Thyroid gland (tissue), 4 donors: ENCODE results near the gene FAM228A. TPM values are rescaled to one million over a fixed set of nuclear protein-coding genes. Genes with fewer than 3 reads are reported as not detected.

Experiments used
- DNase-seq, 2 donors: peaks; one replicate each; pipeline ENCODE4 v3.0.0-alpha.2; 2019
- H3K27ac ChIP-seq, 3 donors: fragments of 200-600 bp; sonication (generic); 1 replicate in 2 of 3; 2 replicates in 1 of 3; pipeline ENCODE4 v1.5.1; 2016 to 2019; ENCODE audit warnings: mild to moderate bottlenecking in 1 of 3, moderate library complexity in 1 of 3
- H3K27me3 ChIP-seq: fragments of 200-600 bp; sonication (generic); one replicate; pipeline ENCODE4 v1.5.1; 2019
- H3K36me3 ChIP-seq, 2 donors: fragments of 200-600 bp; sonication (generic); one replicate each; pipeline ENCODE4 v1.5.1; 2016 to 2019
- H3K4me1 ChIP-seq, 2 donors: fragments of 200-600 bp; sonication (generic); one replicate each; pipeline ENCODE4 v1.5.1; 2017 to 2019
- H3K4me3 ChIP-seq, 3 donors: fragments of 200-600 bp; sonication (generic); replicated peaks in 1 of 3; 1 replicate in 2 of 3; 2 replicates in 1 of 3; pipeline ENCODE4 v1.5.1; 2016; ENCODE audit warnings: mild to moderate bottlenecking in 1 of 3
- H3K9me3 ChIP-seq: fragments of 200-600 bp; sonication (generic); one replicate; pipeline ENCODE4 v1.5.1; 2017
- POLR2A ChIP-seq, 2 donors: fragments of 450-650 bp; IDR thresholded peaks; one replicate each; pipeline ENCODE4 v1.6.1; 2017; ENCODE audit warnings: antibody characterized with exemption in 2 of 2, mild to moderate bottlenecking in 2 of 2, moderate library complexity in 1 of 2
- WGBS, 2 donors: methylation state at CpG; one replicate each; pipeline ENCODE4 v1.1.5; 2017; 5-methylcytosine and 5-hydroxymethylcytosine counted together
- intact Hi-C: fragments of 100-400 bp; cut with DNase I; formaldehyde crosslinking; loops from one replicate; pipeline ENCODE4 v1.15.1; 2023
- total RNA-seq, 4 donors: library from RNA; depleted of rRNA; stranded (reverse); fragments of >200 nt; gene quantifications; one replicate each; pipeline ENCODE4 v1.2.3, GENCODE V29; 2016
- TF ChIP-seq, protein P1 (sequence below), 6 experiments: fragments of 200-600 bp in 3 of 6; fragments of 450-650 bp in 3 of 6; sonication (generic) in 3 of 6; IDR thresholded peaks; one replicate each; pipeline ENCODE4 v1.5.1; 2016 to 2019; ENCODE audit warnings: antibody characterized with exemption in 6 of 6, mild to moderate bottlenecking in 2 of 6, inconsistent platforms in 1 of 6, moderate library complexity in 1 of 6

The FAM228A gene
- total RNA-seq, 4 donors from 2014 or later, result 1.3 to 2.0 (median 1.8) TPM

DNA sequence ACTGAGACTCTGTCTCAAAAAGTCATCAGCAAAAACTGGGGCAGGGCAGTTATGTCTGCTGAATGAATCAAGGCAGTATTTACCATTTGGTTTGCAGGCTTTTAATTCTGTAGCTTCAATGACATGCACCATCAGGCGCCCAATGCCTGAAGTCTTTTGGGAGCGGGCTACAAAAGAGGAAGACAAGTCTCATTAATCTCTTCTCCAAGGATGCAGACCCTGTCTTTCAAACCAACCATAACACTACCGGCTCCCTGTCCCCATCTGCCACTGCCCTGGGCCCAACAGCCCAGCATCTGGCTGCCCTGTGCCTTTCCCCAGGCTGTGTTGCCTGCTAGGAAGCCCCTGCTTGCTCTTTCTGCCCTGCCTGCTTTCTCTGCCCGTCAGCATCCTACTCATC is 30.3 kb downstream of the FAM228A start:
- intact Hi-C loops, result no loop called here
- Histone ChIP-seq H3K4me1 (no peaks in the 10 kb centered on the region), H3K36me3 (peaks cover 71 to 75% of the 10 kb centered on the region in 2 donors), H3K4me3 (no peak overlapping the region), H3K27me3 (no peaks in the 10 kb centered on the region), H3K27ac (no peak overlapping the region), H3K9me3 (no peaks in the 10 kb centered on the region)
- WGBS, 2 donors, result 91 to 96% methylated on average over 4 of the region's 4 CpGs
- no peak for DNase-seq
- TF ChIP-seq, protein P1, sequence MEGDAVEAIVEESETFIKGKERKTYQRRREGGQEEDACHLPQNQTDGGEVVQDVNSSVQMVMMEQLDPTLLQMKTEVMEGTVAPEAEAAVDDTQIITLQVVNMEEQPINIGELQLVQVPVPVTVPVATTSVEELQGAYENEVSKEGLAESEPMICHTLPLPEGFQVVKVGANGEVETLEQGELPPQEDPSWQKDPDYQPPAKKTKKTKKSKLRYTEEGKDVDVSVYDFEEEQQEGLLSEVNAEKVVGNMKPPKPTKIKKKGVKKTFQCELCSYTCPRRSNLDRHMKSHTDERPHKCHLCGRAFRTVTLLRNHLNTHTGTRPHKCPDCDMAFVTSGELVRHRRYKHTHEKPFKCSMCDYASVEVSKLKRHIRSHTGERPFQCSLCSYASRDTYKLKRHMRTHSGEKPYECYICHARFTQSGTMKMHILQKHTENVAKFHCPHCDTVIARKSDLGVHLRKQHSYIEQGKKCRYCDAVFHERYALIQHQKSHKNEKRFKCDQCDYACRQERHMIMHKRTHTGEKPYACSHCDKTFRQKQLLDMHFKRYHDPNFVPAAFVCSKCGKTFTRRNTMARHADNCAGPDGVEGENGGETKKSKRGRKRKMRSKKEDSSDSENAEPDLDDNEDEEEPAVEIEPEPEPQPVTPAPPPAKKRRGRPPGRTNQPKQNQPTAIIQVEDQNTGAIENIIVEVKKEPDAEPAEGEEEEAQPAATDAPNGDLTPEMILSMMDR (IDR thresholded peaks at IDR 0.05), result no peak
- no peak for TF ChIP-seq POLR2A (IDR thresholded peaks at IDR 0.05)

DNA sequence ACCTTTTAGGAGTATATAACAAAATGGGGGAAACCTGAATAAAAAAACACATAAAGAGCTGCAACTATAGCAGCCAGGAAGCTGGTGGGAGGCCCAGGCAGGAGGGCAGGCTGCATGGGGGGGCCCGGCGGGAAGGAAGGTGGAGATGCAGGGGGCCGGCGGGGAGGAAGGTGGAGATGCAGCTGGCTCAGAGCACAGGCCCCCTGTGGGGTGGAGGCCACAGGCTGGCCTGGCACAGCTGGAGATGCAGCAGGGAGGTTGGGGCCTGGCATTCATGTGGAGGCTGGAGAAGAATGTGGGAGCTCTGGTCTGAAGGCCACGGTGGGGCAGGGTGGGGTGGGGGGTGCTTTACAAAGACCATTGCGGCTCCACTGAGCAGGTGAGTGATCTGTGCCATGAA is 31.4 kb downstream of the FAM228A start:
- Histone ChIP-seq H3K27me3 (no peaks in the 10 kb centered on the region), H3K4me3 (no peak overlapping the region), H3K4me1 (no peaks in the 10 kb centered on the region), H3K9me3 (no peaks in the 10 kb centered on the region), H3K36me3 (peaks cover 75 to 82% of the 10 kb centered on the region in 2 donors), H3K27ac (no peak overlapping the region)
- DNase-seq, result no peak
- no peak for TF ChIP-seq POLR2A (IDR thresholded peaks at IDR 0.05)
- TF ChIP-seq, protein P1 (IDR thresholded peaks at IDR 0.05), result no peak
- intact Hi-C loops, result no loop called here
- WGBS, 2 donors, result 89 to 95% methylated on average over 6 of the region's 6 CpGs

DNA sequence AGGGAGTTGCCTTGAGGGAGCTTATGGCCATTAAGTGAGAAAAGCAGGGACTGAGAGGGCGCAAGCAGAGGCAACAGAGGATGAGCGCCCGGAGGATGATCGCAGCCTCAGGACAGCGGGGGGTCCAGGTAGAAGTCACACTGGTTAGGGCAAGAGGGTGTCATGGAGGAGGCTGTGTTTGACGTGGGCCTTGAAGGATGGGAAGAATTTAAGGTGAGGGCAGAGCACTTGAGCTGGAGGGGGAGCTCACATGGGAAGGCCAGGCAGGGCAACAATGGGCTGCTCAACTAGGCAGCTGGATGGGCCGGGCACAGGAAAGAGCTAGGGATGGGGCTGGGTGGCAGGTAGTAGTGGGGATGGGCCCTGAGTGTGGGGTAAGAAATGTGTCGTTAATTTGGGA is 31.9 kb downstream of the FAM228A start:
- intact Hi-C loops, result no loop called here
- DNase-seq, result no peak
- no peaks in the 10 kb centered on the region for H3K4me1 ChIP-seq
- H3K9me3 ChIP-seq, result no peaks in the 10 kb centered on the region
- 82 to 84% methylated on average over 8 of the region's 8 CpGs for WGBS, 2 donors
- H3K27ac ChIP-seq, result no peak overlapping the region
- H3K4me3 ChIP-seq, result no peak overlapping the region
- TF ChIP-seq, protein P1 (IDR thresholded peaks at IDR 0.05), result no peak
- TF ChIP-seq POLR2A (IDR thresholded peaks at IDR 0.05), result no peak
- peaks cover 75 to 86% of the 10 kb centered on the region in 2 donors for H3K36me3 ChIP-seq
- H3K27me3 ChIP-seq, result no peaks in the 10 kb centered on the region

DNA sequence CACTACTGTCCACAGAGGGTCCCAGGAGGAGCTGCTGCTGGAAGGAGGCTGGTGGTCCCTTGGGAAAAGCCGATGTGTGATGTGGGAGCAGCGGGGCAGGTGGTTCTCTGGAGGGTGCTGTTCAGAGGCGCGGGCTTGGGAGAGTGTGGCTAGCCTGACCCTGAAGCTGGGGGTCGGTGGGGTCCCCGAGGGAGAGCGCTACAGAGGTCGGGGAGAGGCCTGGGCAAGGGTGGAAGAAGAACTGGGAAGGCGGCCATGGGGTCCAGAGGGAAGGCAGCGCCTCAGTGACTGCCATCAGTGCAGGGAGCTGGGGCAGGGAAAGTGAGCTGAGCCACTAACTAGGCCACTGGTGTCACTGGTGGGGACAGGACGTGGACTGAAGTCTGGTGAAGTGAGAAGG is 32.5 kb downstream of the FAM228A start:
- Histone ChIP-seq H3K36me3 (peaks cover 80 to 93% of the 10 kb centered on the region in 2 donors), H3K4me3 (no peak overlapping the region), H3K4me1 (no peaks in the 10 kb centered on the region), H3K27ac (no peak overlapping the region), H3K27me3 (no peaks in the 10 kb centered on the region), H3K9me3 (no peaks in the 10 kb centered on the region)
- intact Hi-C loops, result no loop called here
- WGBS, 2 donors, result 87 to 91% methylated on average over 11 of the region's 11 CpGs
- TF ChIP-seq POLR2A (IDR thresholded peaks at IDR 0.05), result no peak
- TF ChIP-seq, protein P1 (IDR thresholded peaks at IDR 0.05), result no peak
- DNase-seq, result no peak

DNA sequence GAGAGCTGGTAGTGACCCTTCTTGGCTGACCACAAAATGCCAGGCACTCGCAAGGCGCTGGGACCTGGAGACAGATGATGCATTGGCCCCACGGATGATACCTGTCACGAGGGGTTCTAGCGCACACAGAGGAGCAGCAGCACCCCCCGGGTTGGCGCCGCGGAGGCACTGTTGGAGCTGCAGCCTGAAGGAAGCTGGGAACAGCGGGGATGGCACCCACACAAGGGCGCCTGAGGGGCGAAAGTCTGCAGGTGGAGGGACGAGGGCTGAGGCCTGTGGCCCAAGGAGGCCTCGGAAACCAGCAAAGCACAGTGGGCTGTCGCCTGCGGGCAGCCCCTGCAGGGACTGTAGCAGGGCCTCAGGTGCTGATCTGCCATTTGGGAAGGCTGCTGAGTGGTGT is 33.6 kb downstream of the FAM228A start:
- Histone ChIP-seq H3K36me3 (peaks cover 72 to 88% of the 10 kb centered on the region in 2 donors), H3K4me1 (no peaks in the 10 kb centered on the region), H3K9me3 (no peaks in the 10 kb centered on the region), H3K27ac (no peak overlapping the region), H3K4me3 (no peak overlapping the region), H3K27me3 (no peaks in the 10 kb centered on the region)
- TF ChIP-seq, protein P1 (IDR thresholded peaks at IDR 0.05), result no peak
- no peak for TF ChIP-seq POLR2A (IDR thresholded peaks at IDR 0.05)
- intact Hi-C loops, result no loop called here
- WGBS, 2 donors, result 97 to 98% methylated on average over 16 of the region's 16 CpGs
- no peak for DNase-seq
